Measurements from ENCODE around the gene CDC42BPA.

DNA sequence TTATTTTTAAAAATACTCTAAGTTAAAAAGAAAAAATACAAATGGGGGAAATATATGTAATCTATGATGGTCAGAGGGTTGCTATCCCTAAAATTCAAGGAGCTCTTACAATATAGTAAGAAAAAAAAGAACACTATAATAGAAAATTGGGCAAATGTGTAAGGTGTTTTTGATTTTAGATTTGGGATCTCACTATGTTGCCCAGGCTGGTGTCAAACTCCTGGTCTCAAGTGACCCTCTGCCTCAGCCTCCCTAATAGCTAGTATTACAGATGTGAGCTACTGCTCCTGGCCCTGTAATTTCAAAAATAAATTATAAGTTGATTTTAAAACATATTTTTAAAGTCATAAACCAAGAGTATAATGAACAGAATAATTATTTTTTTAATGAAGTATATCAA lies 45.9 kb downstream of the CDC42BPA start:
- TF ChIP-seq ARNT (IDR thresholded peaks at IDR 0.05) = no peak
- TF ChIP-seq SUZ12 (IDR thresholded peaks at IDR 0.05) = no peak
- TF ChIP-seq TARDBP (IDR thresholded peaks at IDR 0.05) = no peak
- TF ChIP-seq FOXK2 (IDR thresholded peaks at IDR 0.05) = no peak
- TF ChIP-seq LEF1 (IDR thresholded peaks at IDR 0.05; ENCODE audit: borderline replicate concordance) = no peak
- no peak for TF ChIP-seq ELF4 (IDR thresholded peaks at IDR 0.05)
- TF ChIP-seq BHLHE40 (IDR thresholded peaks at IDR 0.05; ENCODE audit: borderline replicate concordance) = no peak
- TF ChIP-seq SP1 (IDR thresholded peaks at IDR 0.05) = no peak
- TF ChIP-seq L3MBTL2 (conservative IDR thresholded peaks at IDR 0.05) = no peak
- no peak for TF ChIP-seq NFRKB (IDR thresholded peaks at IDR 0.05)
- TF ChIP-seq, protein P1, sequence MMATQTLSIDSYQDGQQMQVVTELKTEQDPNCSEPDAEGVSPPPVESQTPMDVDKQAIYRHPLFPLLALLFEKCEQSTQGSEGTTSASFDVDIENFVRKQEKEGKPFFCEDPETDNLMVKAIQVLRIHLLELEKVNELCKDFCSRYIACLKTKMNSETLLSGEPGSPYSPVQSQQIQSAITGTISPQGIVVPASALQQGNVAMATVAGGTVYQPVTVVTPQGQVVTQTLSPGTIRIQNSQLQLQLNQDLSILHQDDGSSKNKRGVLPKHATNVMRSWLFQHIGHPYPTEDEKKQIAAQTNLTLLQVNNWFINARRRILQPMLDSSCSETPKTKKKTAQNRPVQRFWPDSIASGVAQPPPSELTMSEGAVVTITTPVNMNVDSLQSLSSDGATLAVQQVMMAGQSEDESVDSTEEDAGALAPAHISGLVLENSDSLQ (IDR thresholded peaks at IDR 0.05) = no peak
- no peak for TF ChIP-seq HDGF (IDR thresholded peaks at IDR 0.05; ENCODE audit: borderline replicate concordance)
